Ascending aorta (tissue), 2 donors: Measurements from ENCODE around the gene CHST13. TPM values are rescaled to one million over a fixed set of nuclear protein-coding genes. Genes with fewer than 3 reads are reported as not detected.
A peak's percentile ranks its signal among the peaks of the same experiment; 100 is the strongest.

Source experiments
- DNase-seq, 2 donors: peaks; one replicate each; pipeline ENCODE4 v3.0.0-alpha.2; 2019; ENCODE audit warnings: low spot score in 2 of 2
- H3K27ac ChIP-seq, 2 donors: fragments of 200-600 bp; sonication (generic); one replicate each; pipeline ENCODE4 v1.5.1; 2016 to 2017; ENCODE audit warnings: mild to moderate bottlenecking in 1 of 2
- H3K27me3 ChIP-seq: fragments of 200-600 bp; sonication (generic); one replicate; pipeline ENCODE4 v1.5.1; 2017
- H3K36me3 ChIP-seq, 2 donors: fragments of 200-600 bp; sonication (generic); one replicate each; pipeline ENCODE4 v1.5.1; 2016
- H3K4me1 ChIP-seq, 2 donors: fragments of 200-600 bp; sonication (generic); one replicate each; pipeline ENCODE4 v1.5.1; 2016 to 2017; ENCODE audit warnings: mild to moderate bottlenecking in 1 of 2
- H3K4me3 ChIP-seq, 2 donors: fragments of 200-600 bp; sonication (generic); one replicate each; pipeline ENCODE4 v1.5.1; 2016 to 2017; ENCODE audit warnings: mild to moderate bottlenecking in 1 of 2
- H3K9me3 ChIP-seq, 2 donors: fragments of 200-600 bp; sonication (generic); one replicate each; pipeline ENCODE4 v1.5.1; 2016
- intact Hi-C: fragments of 100-400 bp; cut with DNase I; formaldehyde crosslinking; loops from one replicate; pipeline ENCODE4 v1.15.1; 2023
- total RNA-seq: library from RNA; depleted of rRNA; stranded (reverse); fragments of >200 nt; gene quantifications from one replicate; pipeline ENCODE4 v1.1.0, GENCODE V29; 2016
- TF ChIP-seq, protein P1 (sequence below), 3 experiments: fragments of 200-600 bp in 2 of 3; fragments of 450-650 bp in 1 of 3; sonication (generic) in 2 of 3; IDR thresholded peaks; one replicate each; pipeline ENCODE4 v1.5.1; 2016 to 2019; ENCODE audit warnings: antibody characterized with exemption in 3 of 3, mild to moderate bottlenecking in 1 of 3, moderate library complexity in 1 of 3

CHST13 gene
- total RNA-seq, 1 donor from 2014 or later: not detected

DNA sequence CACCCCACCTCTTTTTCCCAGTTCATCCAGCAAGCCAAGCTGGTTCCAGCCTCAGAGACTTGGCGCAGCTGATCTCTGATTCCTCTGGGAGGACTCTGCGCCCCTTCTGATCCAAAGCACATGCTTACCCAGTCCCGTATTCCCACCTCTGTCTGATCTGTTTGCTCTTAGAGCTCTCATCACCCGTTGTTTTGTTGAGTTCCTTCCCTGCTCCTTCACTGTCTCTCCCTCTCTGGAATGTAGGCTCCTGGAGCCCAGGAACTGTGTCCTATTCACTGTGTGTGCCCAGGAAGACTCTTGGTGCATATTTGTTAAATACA, 46.9 kb upstream of the CHST13 start:
- no peak for DNase-seq
- H3K27me3 ChIP-seq: no peaks in the 10 kb centered on the region
- peaks cover 22 to 29% of the 10 kb centered on the region in 2 donors for H3K4me1 ChIP-seq
- H3K36me3 ChIP-seq: no peaks in the 10 kb centered on the region
- peak overlapping the region in 1 of 2 donors; percentile 64 for H3K4me3 ChIP-seq
- intact Hi-C loops: loop anchor here (2.0 to 10.0 kb wide), 7 partner anchors 88 to 560 kb away; partner anchors contain the start of gene SLC41A3
- H3K27ac ChIP-seq: peak overlapping the region in 1 of 2 donors; percentile 83
- H3K9me3 ChIP-seq: no peaks in the 10 kb centered on the region
- TF ChIP-seq, protein P1, sequence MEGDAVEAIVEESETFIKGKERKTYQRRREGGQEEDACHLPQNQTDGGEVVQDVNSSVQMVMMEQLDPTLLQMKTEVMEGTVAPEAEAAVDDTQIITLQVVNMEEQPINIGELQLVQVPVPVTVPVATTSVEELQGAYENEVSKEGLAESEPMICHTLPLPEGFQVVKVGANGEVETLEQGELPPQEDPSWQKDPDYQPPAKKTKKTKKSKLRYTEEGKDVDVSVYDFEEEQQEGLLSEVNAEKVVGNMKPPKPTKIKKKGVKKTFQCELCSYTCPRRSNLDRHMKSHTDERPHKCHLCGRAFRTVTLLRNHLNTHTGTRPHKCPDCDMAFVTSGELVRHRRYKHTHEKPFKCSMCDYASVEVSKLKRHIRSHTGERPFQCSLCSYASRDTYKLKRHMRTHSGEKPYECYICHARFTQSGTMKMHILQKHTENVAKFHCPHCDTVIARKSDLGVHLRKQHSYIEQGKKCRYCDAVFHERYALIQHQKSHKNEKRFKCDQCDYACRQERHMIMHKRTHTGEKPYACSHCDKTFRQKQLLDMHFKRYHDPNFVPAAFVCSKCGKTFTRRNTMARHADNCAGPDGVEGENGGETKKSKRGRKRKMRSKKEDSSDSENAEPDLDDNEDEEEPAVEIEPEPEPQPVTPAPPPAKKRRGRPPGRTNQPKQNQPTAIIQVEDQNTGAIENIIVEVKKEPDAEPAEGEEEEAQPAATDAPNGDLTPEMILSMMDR (IDR thresholded peaks at IDR 0.05): no peak

DNA sequence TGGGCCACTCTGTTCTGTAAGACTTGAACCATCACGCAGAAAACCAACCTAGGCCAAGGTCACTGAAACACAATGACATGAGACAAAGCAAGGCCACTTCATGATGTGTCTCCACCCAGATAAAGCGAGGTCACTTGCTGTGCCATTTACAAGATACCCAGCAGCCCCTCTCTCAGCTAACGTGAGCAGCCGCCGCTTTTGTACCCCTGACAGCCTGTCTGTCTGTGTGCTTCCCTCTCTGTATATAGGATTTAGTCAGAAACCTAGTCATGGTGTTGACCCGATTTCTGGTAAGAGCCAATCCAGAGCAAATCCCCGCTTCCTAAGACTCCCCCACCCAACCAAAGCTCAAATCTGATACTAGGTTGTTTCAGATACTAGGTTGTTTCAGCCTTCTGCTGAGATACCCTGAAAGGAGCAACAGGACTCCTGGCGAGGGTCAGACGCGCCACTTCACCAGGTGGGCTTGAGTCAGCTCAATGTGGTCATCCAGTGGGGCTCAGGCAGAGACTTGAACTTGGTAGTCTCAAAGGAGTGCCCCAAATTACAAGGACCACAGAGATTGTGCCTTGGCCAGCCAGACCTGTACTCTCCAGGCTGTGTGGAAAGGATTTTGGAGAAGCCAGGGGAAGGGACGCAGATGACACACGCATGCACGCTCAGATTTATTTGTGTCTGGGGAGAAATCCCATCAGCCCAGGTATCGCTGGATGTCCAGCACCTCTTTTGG, 45.2 kb upstream of the CHST13 start:
- Histone ChIP-seq H3K4me1 (peaks cover 10 to 15% of the 10 kb centered on the region in 2 donors), H3K27ac (no peak overlapping the region), H3K27me3 (no peaks in the 10 kb centered on the region), H3K36me3 (no peaks in the 10 kb centered on the region), H3K4me3 (no peak overlapping the region), H3K9me3 (no peaks in the 10 kb centered on the region)
- TF ChIP-seq, protein P1 (IDR thresholded peaks at IDR 0.05): no peak
- no peak for DNase-seq
- intact Hi-C loops: loop anchor here (5.0 to 10.0 kb wide), 6 partner anchors 231 to 561 kb away; partner anchors contain the start of gene SLC41A3

DNA sequence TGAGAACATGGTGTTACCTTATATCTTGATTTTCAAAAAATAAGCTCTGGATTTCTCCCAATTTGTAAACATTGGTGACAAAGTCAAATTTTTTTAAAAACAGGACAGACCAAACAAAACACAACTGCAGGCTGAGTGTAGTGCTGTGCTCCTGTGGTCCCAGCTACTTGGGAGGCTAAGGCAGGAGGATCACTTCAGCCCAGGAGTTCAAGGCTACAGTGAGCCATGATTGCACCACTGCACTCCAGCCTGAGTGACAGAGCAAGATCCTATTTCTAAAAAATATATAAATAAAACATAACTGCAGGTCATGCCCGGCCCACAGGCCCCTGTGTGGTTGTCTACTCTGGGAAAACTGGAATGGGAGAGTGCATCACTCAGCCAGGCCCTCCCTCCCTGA, 44.3 kb upstream of the CHST13 start:
- intact Hi-C loops: loop anchor here (5.0 to 10.0 kb wide), 6 partner anchors 232 to 562 kb away; partner anchors contain the start of gene SLC41A3
- no peak for DNase-seq

DNA sequence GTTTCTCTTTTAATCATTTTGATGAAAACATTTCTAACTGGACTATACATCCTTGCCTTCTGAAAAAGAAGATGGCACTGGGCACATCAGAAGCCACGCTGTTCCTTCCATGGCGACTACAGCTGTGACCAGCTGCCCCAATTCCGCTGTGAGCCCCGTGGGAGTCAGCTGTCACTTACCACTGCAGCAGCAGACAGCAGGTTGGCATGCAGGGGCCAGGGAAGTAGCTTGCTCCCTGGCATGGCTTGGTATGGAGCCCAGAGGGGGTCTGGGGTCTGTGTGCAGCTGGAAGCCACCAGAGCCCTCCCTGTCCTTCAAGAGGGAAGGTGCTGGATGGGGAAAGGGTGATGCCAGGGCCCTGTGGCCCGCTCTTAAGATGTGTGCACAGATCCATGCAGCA, 43.7 kb upstream of the CHST13 start:
- no peak for DNase-seq
- no peaks in the 10 kb centered on the region for H3K9me3 ChIP-seq
- H3K27ac ChIP-seq: peak overlapping the region in 1 of 2 donors; percentile 56
- no peaks in the 10 kb centered on the region for H3K27me3 ChIP-seq
- no peaks in the 10 kb centered on the region for H3K36me3 ChIP-seq
- intact Hi-C loops: no loop called here
- peaks cover 3% of the 10 kb centered on the region in 2 donors for H3K4me1 ChIP-seq
- TF ChIP-seq, protein P1 (IDR thresholded peaks at IDR 0.05): no peak
- H3K4me3 ChIP-seq: no peak overlapping the region

More for the DNA sequence above, 44.3 kb upstream of the CHST13 start:
- Histone ChIP-seq H3K4me3 (no peak overlapping the region), H3K4me1 (peaks cover 3 to 6% of the 10 kb centered on the region in 2 donors), H3K27ac (no peak overlapping the region), H3K27me3 (no peaks in the 10 kb centered on the region), H3K9me3 (no peaks in the 10 kb centered on the region), H3K36me3 (no peaks in the 10 kb centered on the region)
- TF ChIP-seq, protein P1 (IDR thresholded peaks at IDR 0.05): no peak

DNA sequence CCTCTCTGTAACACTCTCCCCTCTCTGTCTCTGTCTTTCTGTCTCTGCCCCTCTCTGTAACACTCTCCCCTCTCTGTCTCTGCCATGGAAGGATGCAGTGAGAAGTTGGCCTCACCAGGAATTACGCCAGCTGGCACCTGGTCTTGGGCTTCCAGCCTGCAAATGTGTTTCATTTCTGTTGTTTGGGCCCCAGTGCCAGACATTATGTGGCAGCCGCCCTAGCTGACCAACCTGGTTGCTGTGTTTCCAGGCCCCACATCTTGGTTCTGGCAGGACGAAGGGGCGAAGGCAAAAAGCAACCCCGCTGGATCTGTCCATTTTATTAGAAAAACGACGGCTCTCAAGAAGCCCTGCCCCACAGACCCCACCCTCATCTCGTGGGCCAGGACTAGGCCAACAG, 43.1 kb upstream of the CHST13 start:
- Histone ChIP-seq H3K4me3 (no peak overlapping the region), H3K4me1 (peaks cover 3% of the 10 kb centered on the region in 2 donors), H3K27me3 (no peaks in the 10 kb centered on the region), H3K27ac (peak overlapping the region; percentile 47 to 56), H3K36me3 (no peaks in the 10 kb centered on the region), H3K9me3 (no peaks in the 10 kb centered on the region)
- TF ChIP-seq, protein P1 (IDR thresholded peaks at IDR 0.05): no peak
- intact Hi-C loops: no loop called here
- no peak for DNase-seq
